Hindlimb muscle (tissue), 1 donor: ENCODE data around the gene SMIM8. TPM values are rescaled to one million over a fixed set of nuclear protein-coding genes. Genes with fewer than 3 reads are reported as not detected.

Experiments used
- polyA plus RNA-seq: library from polyadenylated mRNA; unstranded; fragments of 120-200 nt; gene quantifications from one replicate; pipeline ENCODE4 v1.2.1, GENCODE V29; 2013; ENCODE audit not compliant: insufficient read length

SMIM8 gene
- polyA plus RNA-seq, 1 donor, result 10.7 TPM

Other genes starting within 250 kb of the SMIM8 start
- 0.54 TPM for gene CGA, start 227.5 kb upstream of the SMIM8 start, polyA plus RNA-seq
- 16.9 TPM for gene ZNF292, start 167.0 kb upstream of the SMIM8 start, polyA plus RNA-seq
- not detected for gene GJB7, start 6.7 kb downstream of the SMIM8 start, polyA plus RNA-seq
- 2.0 TPM for gene C6orf163, start 22.2 kb downstream of the SMIM8 start, polyA plus RNA-seq
- 0.13 TPM for gene CFAP206, start 85.4 kb downstream of the SMIM8 start, polyA plus RNA-seq
- gene SLC35A1, start 150.4 kb downstream of the SMIM8 start, polyA plus RNA-seq, result 16.4 TPM